WTC11 (cell line): ENCODE results near the gene MAGI2. TPM values are rescaled to one million over a fixed set of nuclear protein-coding genes. Genes with fewer than 3 reads are reported as not detected.
A peak's percentile ranks its signal among the peaks of the same experiment; 100 is the strongest.

Experiments used
- ATAC-seq: fragments of 200-7000 bp; cut with Tn5 transposase; 2 replicates; pipeline ENCODE4 v1.10.0; 2021; ENCODE audit warnings: mild to moderate bottlenecking, moderate library complexity
- CTCF ChIA-PET: fragments of 300-600 bp; sonication (Branson Sonifier 250); formaldehyde crosslinking; loops from one replicate; lab custom pipeline; 2021; ENCODE audit warnings: antibody characterized with exemption; lab: Charles Lee
- POLR2A ChIA-PET: fragments of 350-600 bp; sonication (Branson Sonifier 250); formaldehyde crosslinking; loops from one replicate; lab custom pipeline; 2021; ENCODE audit warnings: antibody characterized with exemption; lab: Charles Lee
- DNase-seq: peaks from one replicate; pipeline ENCODE4 v3.0.0; 2021; ENCODE audit warnings: low spot score
- H3K27ac Mint-ChIP-seq: 2 replicates; pipeline ENCODE4 v1.8.0; 2021; ENCODE audit warnings: mixed read lengths
- H3K27me3 Mint-ChIP-seq: 2 replicates; pipeline ENCODE4 v1.8.0; 2021; ENCODE audit warnings: low read depth, mild to moderate bottlenecking, moderate library complexity, mixed read lengths
- H3K36me3 Mint-ChIP-seq: 2 replicates; pipeline ENCODE4 v1.8.0; 2021; ENCODE audit warnings: mixed read lengths
- H3K4me1 Mint-ChIP-seq: 2 replicates; pipeline ENCODE4 v1.8.0; 2022; ENCODE audit warnings: mixed read lengths
- H3K4me3 Mint-ChIP-seq: 2 replicates; pipeline ENCODE4 v1.8.0; 2021; ENCODE audit warnings: mild to moderate bottlenecking, moderate library complexity, mixed read lengths
- H3K9me3 Mint-ChIP-seq: 2 replicates; pipeline ENCODE4 v1.8.0; 2021; ENCODE audit warnings: mixed read lengths
- ETV6 ChIP-seq: sonication (generic); formaldehyde crosslinking; IDR thresholded peaks from 2 replicates; pipeline ENCODE4 v1.8.1; 2022; ENCODE audit warnings: mild to moderate bottlenecking, missing genetic modification reagents
- IRF1 ChIP-seq: sonication (generic); formaldehyde crosslinking; IDR thresholded peaks from 2 replicates; pipeline ENCODE4 v1.8.0; 2023; ENCODE audit warnings: missing genetic modification reagents
- IRF2 ChIP-seq: sonication (generic); formaldehyde crosslinking; IDR thresholded peaks from 2 replicates; pipeline ENCODE4 v1.8.0; 2022; ENCODE audit warnings: low read depth, missing genetic modification reagents, borderline replicate concordance
- NFE2L1 ChIP-seq: sonication (generic); formaldehyde crosslinking; IDR thresholded peaks from 2 replicates; pipeline ENCODE4 v1.8.1; 2023; ENCODE audit warnings: missing genetic modification reagents
- ZNF121 ChIP-seq: sonication (generic); formaldehyde crosslinking; IDR thresholded peaks from 2 replicates; pipeline ENCODE4 v1.8.0; 2023; ENCODE audit warnings: missing genetic modification reagents
- ZNF138 ChIP-seq: sonication (generic); formaldehyde crosslinking; conservative IDR thresholded peaks from 2 replicates; pipeline ENCODE4 v1.8.1; 2022; ENCODE audit warnings: mild to moderate bottlenecking, moderate library complexity, missing genetic modification reagents
- ZNF317 ChIP-seq: sonication (generic); formaldehyde crosslinking; IDR thresholded peaks from 2 replicates; pipeline ENCODE4 v1.8.1; 2023; ENCODE audit warnings: low read depth, mild to moderate bottlenecking, moderate library complexity, missing genetic modification reagents, borderline replicate concordance
- ZNF512 ChIP-seq: sonication (generic); formaldehyde crosslinking; IDR thresholded peaks from 2 replicates; pipeline ENCODE4 v1.8.1; 2022; ENCODE audit warnings: missing genetic modification reagents, borderline replicate concordance
- ZNF532 ChIP-seq: fragments of 250-450 bp; sonication (Bioruptor Pico); IDR thresholded peaks from 2 replicates; pipeline ENCODE4 v1.9.0; 2021; ENCODE audit warnings: mild to moderate bottlenecking, borderline replicate concordance
- total RNA-seq: library from RNA; stranded (reverse); gene quantifications from 3 replicates; pipeline ENCODE4 v1.2.3, GENCODE V29; 2021
- TF ChIP-seq, protein P1 (sequence below): sonication (generic); formaldehyde crosslinking; IDR thresholded peaks from 2 replicates; pipeline ENCODE4 v1.8.0; 2022; ENCODE audit warnings: mild to moderate bottlenecking, missing genetic modification reagents
- TF ChIP-seq, protein P2 (sequence below): sonication (generic); formaldehyde crosslinking; IDR thresholded peaks from 2 replicates; pipeline ENCODE4 v1.8.1; 2023; ENCODE audit warnings: mild to moderate bottlenecking, missing genetic modification reagents
- TF ChIP-seq, protein P3 (sequence below): sonication (generic); formaldehyde crosslinking; IDR thresholded peaks from 2 replicates; pipeline ENCODE4 v1.8.0; 2022; ENCODE audit warnings: mild to moderate bottlenecking, missing genetic modification reagents
- TF ChIP-seq, protein P4 (sequence below): sonication (generic); formaldehyde crosslinking; IDR thresholded peaks from 2 replicates; pipeline ENCODE4 v1.8.1; 2023; ENCODE audit warnings: mild to moderate bottlenecking, missing genetic modification reagents, moderate library complexity

MAGI2 gene
- total RNA-seq, 1 experiment from 2014 or later, result 26.6 TPM

GRCh38 chr7:78006063-78006755 is 1447.3 kb downstream of the MAGI2 start:
- no peaks in the 10 kb centered on the region for H3K36me3 Mint-ChIP-seq
- POLR2A ChIA-PET, result no interaction called here
- no peak for TF ChIP-seq NFE2L1 (CRISPR knock-in tag)
- TF ChIP-seq, protein P1, sequence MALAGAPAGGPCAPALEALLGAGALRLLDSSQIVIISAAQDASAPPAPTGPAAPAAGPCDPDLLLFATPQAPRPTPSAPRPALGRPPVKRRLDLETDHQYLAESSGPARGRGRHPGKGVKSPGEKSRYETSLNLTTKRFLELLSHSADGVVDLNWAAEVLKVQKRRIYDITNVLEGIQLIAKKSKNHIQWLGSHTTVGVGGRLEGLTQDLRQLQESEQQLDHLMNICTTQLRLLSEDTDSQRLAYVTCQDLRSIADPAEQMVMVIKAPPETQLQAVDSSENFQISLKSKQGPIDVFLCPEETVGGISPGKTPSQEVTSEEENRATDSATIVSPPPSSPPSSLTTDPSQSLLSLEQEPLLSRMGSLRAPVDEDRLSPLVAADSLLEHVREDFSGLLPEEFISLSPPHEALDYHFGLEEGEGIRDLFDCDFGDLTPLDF, result no peak
- no peak for TF ChIP-seq ETV6 (CRISPR knock-in tag)
- TF ChIP-seq ZNF121, result no peak
- TF ChIP-seq, protein P2, sequence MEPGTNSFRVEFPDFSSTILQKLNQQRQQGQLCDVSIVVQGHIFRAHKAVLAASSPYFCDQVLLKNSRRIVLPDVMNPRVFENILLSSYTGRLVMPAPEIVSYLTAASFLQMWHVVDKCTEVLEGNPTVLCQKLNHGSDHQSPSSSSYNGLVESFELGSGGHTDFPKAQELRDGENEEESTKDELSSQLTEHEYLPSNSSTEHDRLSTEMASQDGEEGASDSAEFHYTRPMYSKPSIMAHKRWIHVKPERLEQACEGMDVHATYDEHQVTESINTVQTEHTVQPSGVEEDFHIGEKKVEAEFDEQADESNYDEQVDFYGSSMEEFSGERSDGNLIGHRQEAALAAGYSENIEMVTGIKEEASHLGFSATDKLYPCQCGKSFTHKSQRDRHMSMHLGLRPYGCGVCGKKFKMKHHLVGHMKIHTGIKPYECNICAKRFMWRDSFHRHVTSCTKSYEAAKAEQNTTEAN (CRISPR knock-in tag), result no peak
- no peak for TF ChIP-seq ZNF138 (CRISPR knock-in tag)
- peak; percentile 35 for DNase-seq
- peaks cover 6% of the 10 kb centered on the region; the same call in 1 of the 2 replicates for H3K4me1 Mint-ChIP-seq
- CTCF ChIA-PET, result interaction anchor here (1.0 kb wide), 1 partner anchor 16 kb away, joined by 3 read pairs; no protein-coding TSS in a partner anchor
- no peak overlapping the region for H3K27ac Mint-ChIP-seq
- peaks cover 3% of the 10 kb centered on the region for H3K9me3 Mint-ChIP-seq
- no peak overlapping the region for H3K4me3 Mint-ChIP-seq
- H3K27me3 Mint-ChIP-seq, result no peaks in the 10 kb centered on the region; the same call in 1 of the 2 replicates
- ATAC-seq, result peak; percentile 92

- CTCF ChIA-PET, result interaction anchor here (0.6 to 1.8 kb wide), 2 partner anchors 12 to 18 kb away, joined by 4 to 6 read pairs; no protein-coding TSS in a partner anchor
- Mint-ChIP-seq H3K36me3 (no peaks in the 10 kb centered on the region), H3K27ac (no peak overlapping the region), H3K27me3 (no peaks in the 10 kb centered on the region), H3K4me3 (no peak overlapping the region), H3K9me3 (peaks cover 12% of the 10 kb centered on the region), H3K4me1 (no peaks in the 10 kb centered on the region)
- TF ChIP-seq, protein P3, sequence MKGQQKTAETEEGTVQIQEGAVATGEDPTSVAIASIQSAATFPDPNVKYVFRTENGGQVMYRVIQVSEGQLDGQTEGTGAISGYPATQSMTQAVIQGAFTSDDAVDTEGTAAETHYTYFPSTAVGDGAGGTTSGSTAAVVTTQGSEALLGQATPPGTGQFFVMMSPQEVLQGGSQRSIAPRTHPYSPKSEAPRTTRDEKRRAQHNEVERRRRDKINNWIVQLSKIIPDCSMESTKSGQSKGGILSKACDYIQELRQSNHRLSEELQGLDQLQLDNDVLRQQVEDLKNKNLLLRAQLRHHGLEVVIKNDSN (CRISPR knock-in tag), result peak; percentile 83
- no peak for TF ChIP-seq ZNF532
- TF ChIP-seq IRF2 (CRISPR knock-in tag), result no peak
- no peak for TF ChIP-seq IRF1 (CRISPR knock-in tag)
- TF ChIP-seq, protein P4, sequence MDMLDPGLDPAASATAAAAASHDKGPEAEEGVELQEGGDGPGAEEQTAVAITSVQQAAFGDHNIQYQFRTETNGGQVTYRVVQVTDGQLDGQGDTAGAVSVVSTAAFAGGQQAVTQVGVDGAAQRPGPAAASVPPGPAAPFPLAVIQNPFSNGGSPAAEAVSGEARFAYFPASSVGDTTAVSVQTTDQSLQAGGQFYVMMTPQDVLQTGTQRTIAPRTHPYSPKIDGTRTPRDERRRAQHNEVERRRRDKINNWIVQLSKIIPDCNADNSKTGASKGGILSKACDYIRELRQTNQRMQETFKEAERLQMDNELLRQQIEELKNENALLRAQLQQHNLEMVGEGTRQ (CRISPR knock-in tag), result peak; percentile 82
- TF ChIP-seq ZNF317 (CRISPR knock-in tag), result no peak
- no peak for TF ChIP-seq ZNF512 (CRISPR knock-in tag)
- POLR2A ChIA-PET, result no interaction called here
- DNase-seq (no peak), ATAC-seq (no peak)
Measured at GRCh38 chr7:78002715-78003114, 1450.8 kb downstream of the MAGI2 start.
